ENCODE results near the gene NET1. TPM values are rescaled to one million over a fixed set of nuclear protein-coding genes. Genes with fewer than 3 reads are reported as not detected.

NET1 gene
- polyA plus RNA-seq, 1 donor = 93.3 TPM

GRCh38 chr10:5503477-5503835 is 91.1 kb downstream of the NET1 start:
- DNase-seq = no peak

GRCh38 chr10:5504146-5505072 is 92.1 kb downstream of the NET1 start:
- DNase-seq = no peak

GRCh38 chr10:5506246-5506645 is 93.9 kb downstream of the NET1 start:
- no peak for DNase-seq

- DNase-seq = no peak
These were observed 94.6 kb downstream of the NET1 start for GRCh38 chr10:5506751-5507648.

GRCh38 chr10:5507649-5508131 is 95.3 kb downstream of the NET1 start:
- no peak for DNase-seq

GRCh38 chr10:5508161-5508604 is 95.8 kb downstream of the NET1 start:
- no peak for DNase-seq

Other genes starting within 250 kb of the NET1 start
- not detected for gene AKR1C8, start 227.4 kb upstream of the NET1 start, polyA plus RNA-seq (ENCODE audit: insufficient read length)
- gene AKR1C4, start 215.7 kb upstream of the NET1 start, polyA plus RNA-seq (ENCODE audit: insufficient read length) = not detected
- not detected for gene UCN3, start 47.6 kb upstream of the NET1 start, polyA plus RNA-seq (ENCODE audit: insufficient read length)
- not detected for gene TUBAL3, start 7.7 kb upstream of the NET1 start, polyA plus RNA-seq (ENCODE audit: insufficient read length)
- gene CALML5, start 87.0 kb downstream of the NET1 start, polyA plus RNA-seq (ENCODE audit: insufficient read length) = 0.99 TPM
- gene CALML3, start 112.4 kb downstream of the NET1 start, polyA plus RNA-seq (ENCODE audit: insufficient read length) = 0.45 TPM

Data from hindlimb muscle (tissue), 1 donor.